HG03342 (cell line): ENCODE results near the gene SYNGAP1.

Experiments used
- ATAC-seq: cut with Tn5 transposase; IDR thresholded peaks from one replicate; pipeline ENCODE4 v1.9.1; 2021; ENCODE audit warnings: mild to moderate bottlenecking, moderate library complexity; ENCODE audit not compliant: unreplicated experiment

SYNGAP1 gene

DNA sequence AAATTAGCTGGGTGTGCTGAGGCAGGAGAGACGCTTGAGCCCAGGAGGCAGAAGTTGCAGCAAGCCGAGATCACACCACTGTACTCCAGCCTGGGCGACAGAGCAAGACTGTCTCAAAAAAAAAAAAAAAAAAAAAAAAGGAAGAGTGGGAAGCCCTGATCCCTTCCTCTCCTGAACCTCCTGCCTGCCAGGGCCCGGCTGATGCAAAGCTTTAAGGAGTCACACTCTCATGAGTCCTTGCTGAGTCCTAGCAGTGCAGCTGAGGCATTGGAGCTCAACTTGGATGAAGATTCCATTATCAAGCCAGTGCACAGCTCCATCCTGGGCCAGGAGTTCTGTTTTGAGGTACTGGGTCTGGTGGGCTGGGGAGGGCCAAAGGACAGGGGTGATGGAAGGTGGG is 15.1 kb downstream of the SYNGAP1 start:
- ATAC-seq: no peak

DNA sequence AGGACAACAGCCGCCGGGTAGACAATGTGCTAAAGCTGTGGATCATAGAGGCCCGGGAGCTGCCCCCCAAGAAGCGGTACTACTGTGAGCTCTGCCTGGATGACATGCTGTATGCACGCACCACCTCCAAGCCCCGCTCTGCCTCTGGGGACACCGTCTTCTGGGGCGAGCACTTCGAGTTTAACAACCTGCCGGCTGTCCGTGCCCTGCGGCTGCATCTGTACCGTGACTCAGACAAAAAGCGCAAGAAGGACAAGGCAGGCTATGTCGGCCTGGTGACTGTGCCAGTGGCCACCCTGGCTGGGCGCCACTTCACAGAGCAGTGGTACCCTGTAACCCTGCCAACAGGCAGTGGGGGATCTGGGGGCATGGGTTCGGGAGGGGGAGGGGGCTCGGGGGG is 17.8 kb downstream of the SYNGAP1 start:
- ATAC-seq: no peak

DNA sequence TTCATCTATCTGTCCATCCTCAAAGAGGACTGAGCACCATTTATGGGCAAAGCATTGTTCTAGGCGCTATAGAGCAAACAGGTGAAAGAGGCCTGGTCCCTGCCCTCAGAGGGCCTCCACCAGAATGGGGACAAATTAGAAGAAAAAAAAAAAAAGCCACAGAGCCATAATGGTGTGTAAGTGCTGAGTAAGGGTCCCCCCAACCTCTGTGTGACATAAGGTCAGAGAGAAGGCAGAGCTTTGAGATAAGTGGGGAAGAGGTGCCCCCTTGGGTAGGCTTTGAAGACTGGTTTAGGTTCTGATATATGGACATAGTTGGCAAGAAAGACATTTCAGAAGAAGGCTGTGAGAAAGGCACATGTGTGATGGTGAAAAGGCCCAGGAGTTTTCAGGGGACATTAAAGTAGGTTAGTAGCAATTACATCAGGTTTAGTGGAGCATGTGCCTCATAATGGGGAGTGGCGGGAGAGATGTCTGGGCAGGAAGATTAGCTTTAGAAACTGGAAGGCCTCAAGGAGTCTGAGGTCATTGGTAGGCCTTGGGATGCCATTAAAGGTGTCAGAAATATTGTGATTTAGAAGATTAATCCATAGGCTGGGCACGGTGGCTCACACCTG is 19.2 kb downstream of the SYNGAP1 start:
- ATAC-seq: no peak

DNA sequence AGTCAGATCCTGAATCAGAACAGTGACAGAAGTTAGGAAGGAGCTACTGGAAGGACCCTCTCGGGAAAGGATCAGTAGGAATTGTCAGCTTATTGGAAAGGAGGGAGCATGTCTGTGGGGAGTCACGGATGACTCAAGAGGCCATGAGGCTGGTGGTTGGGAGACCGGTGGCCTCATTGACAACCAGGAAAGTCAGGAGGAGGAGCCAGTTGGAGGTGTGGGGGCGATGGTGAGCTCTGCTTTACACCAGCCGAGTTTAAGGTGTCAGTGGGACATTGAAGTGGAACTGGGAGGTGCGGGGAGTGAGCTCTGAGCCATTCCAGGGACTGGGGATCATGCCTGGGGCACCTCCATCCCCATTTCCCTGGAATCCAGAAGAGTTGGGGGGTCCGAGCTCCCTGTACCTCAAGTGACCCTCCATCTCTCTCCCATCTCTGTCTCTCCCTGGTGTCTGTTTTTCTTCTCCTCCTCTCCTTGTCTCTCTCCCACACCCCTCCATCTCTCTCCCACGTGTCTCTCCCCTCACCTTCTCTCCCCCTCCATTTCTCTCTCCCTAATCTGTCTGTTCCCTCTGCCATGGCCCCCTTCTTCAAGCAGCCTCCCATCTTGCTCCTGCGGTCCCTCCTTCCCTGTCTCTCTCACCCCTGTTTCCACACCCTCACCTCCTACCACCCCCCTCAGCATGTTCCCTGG is 20.2 kb downstream of the SYNGAP1 start:
- no peak for ATAC-seq

DNA sequence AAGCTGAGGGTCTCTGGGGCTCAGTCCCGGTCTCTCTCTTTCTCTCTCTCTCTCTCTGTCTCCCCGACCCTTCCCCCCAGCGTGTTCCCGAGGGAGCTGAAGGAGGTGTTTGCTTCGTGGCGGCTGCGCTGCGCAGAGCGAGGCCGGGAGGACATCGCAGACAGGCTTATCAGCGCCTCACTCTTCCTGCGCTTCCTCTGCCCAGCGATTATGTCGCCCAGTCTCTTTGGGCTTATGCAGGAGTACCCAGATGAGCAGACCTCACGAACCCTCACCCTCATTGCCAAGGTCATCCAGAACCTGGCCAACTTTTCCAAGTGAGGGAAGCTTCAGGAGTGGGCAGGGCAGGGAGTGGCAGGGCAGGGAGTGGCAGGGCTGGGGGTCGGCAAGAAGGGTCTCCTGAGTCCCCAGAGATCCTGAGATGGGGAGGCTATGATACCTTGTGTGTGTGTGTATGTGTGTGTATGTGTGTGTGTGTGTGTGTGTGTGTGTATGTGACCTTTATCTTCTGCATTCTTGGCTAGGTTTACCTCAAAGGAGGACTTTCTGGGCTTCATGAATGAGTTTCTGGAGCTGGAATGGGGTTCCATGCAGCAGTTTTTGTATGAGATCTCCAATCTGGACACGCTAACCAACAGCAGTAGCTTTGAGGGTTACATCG is 20.9 kb downstream of the SYNGAP1 start:
- ATAC-seq: no peak

DNA sequence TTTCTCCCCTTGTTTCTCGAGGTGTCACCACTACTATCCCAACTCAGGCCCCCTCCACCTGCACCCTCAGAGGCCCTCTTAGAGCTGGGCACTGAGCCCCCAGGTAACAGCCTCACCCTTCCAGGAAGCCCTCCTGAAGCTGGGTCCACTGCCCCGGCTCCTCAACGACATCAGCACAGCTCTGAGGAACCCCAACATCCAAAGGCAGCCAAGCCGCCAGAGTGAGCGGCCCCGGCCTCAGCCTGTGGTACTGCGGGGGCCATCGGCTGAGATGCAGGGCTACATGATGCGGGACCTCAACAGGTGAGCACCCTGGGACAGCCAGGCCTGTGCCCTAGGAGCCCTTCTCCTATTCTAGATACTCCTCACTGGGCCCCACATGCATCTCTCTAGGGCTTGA is 21.6 kb downstream of the SYNGAP1 start:
- no peak for ATAC-seq

DNA sequence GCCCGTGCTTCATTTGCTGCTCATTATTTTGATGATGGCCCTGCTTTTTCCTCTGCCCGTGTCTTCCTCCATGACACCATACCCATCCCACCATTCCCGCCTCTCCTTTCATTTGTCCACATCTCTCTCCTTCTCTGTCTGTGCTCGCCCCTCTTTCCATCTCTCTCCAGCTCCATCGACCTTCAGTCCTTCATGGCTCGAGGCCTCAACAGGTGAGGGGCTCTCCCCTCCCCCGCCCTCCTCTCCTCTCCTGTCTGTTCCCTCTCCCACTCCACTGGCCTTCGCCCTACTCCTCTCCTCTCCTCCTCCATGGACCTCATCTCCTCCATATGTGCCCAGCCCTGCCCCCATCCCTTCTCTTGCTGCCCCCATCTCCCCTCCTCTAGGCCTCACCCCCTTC is 22.4 kb downstream of the SYNGAP1 start:
- ATAC-seq: no peak

DNA sequence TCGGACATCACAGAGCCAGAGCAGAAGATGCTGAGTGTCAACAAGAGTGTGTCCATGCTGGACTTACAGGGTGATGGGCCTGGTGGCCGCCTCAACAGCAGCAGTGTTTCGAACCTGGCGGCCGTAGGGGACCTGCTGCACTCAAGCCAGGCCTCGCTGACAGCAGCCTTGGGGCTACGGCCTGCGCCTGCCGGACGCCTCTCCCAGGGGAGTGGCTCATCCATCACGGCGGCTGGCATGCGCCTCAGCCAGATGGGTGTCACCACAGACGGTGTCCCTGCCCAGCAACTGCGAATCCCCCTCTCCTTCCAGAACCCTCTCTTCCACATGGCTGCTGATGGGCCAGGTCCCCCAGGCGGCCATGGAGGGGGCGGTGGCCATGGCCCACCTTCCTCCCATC is 23.2 kb downstream of the SYNGAP1 start:
- no peak for ATAC-seq

DNA sequence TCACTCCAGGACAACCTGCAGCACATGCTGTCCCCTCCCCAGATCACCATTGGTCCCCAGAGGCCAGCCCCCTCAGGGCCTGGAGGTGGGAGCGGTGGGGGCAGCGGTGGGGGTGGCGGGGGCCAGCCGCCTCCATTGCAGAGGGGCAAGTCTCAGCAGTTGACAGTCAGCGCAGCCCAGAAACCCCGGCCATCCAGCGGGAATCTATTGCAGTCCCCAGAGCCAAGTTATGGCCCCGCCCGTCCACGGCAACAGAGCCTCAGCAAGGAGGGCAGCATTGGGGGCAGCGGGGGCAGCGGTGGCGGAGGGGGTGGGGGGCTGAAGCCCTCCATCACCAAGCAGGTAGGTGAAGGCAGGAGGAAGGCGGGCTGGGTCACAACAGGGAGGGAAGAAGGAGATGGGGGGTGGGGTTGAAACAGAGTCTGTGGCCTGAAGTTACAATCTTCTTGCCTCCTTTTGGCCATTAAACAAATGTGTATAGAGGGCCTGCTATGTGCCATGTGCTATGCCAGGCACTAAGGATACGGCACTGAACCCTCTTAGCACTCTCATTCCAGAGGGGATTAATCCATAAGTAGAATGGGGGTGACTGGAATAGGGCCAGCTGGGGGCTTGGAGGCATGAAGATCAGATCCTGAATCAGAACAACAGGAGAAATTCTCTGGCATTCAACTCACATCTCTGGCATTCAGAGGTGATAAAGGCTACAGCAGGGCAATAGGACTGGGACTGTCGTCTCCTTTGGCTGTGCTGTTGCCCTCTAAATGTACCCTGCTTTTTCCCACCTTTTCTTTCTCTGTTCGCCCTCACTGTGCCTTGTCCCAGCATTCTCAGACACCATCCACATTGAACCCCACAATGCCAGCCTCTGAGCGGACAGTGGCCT is 24.0 kb downstream of the SYNGAP1 start:
- ATAC-seq: no peak

DNA sequence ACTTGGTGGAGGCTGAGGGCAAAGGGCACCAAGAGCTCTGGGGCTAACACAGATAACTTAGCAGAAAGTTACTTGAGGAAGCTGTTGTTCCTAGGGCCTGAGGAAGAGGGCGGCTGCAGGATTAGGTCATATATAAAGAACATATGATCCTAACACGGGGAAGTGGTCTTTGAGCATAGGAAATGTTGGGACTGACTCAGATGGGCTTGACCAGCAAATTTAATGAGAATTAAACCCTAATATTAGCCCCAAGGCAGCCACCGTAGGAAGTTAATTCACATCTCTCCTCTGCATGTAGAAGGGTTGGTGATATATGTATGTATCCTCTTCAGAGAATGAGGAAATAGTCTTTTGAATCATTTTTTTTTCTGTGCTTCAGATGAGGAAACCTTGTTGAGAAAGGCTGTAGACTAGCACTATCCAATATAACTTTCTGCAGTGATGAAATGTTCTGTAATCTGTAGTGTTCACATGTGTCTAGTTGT is 25.3 kb downstream of the SYNGAP1 start:
- no peak for ATAC-seq

DNA sequence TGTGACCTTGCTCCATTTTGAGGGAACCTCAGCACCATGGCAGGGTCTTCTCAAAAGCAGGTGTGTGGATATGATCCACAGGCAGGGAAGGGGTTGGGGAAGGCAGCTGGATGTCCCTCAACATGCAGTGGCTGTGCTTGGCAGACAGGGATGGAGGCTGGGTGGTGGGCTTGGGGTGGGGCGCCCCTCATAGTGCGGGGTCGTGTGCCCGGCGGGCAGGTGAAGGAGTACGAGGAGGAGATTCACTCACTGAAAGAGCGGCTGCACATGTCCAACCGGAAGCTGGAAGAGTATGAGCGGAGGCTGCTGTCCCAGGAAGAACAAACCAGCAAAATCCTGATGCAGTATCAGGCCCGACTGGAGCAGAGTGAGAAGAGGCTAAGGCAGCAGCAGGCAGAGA is 26.5 kb downstream of the SYNGAP1 start:
- ATAC-seq: no peak

DNA sequence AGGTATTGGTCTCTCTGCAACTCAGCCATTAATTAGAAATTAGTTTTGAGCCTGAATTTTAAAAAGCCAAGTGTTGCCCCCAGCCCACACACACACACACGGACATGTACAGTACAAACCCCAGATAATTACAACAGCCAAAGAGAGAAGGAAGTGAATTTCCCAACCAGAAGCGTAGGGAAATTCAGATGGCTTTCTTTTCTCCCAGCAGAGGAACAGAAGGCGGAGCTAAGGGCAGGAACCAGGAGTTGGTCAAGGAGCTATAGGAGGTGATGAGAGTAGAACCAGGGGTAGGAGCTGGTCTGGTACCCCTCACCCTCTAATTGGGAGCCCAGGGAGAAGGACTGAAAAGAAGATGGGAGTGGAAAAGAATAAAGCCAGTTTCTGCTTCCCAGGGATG is 30.6 kb downstream of the SYNGAP1 start:
- no peak for ATAC-seq

DNA sequence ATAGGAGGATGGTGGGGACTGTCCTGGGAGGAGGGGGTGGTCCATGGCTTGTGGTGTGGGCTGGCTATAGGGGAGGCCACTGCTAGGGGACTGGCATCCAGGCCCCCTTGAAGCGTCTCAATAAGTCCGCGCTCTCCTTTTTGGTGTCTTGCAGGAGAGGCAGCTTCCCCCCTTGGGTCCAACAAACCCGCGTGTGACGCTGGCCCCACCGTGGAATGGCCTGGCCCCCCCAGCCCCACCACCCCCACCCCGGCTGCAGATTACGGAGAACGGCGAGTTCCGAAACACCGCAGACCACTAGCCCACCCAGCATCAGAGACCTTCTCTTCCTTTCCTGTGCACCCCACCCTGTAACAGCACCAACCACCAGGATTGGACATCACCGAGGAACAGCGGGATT is 31.7 kb downstream of the SYNGAP1 start:
- no peak for ATAC-seq

DNA sequence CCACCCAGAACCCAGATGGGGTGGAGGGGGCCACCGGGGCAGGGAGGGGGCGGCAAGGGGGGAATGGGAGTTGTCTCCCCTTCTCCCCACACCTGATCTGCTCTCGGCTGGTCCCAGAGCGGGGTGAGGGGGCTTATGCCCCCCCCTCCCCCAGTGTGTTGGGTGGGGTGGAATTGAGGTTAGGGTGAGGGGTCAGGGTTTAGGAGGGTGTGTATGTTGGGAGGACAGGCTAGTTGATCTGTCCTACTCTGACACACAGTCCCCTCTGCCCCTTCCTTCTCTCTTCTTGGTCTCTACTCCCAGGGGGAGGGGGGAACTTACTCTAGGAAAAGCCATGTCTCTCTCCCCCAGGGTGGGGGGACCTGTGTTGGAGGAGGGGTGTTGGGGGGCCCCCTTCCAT is 32.6 kb downstream of the SYNGAP1 start:
- no peak for ATAC-seq

DNA sequence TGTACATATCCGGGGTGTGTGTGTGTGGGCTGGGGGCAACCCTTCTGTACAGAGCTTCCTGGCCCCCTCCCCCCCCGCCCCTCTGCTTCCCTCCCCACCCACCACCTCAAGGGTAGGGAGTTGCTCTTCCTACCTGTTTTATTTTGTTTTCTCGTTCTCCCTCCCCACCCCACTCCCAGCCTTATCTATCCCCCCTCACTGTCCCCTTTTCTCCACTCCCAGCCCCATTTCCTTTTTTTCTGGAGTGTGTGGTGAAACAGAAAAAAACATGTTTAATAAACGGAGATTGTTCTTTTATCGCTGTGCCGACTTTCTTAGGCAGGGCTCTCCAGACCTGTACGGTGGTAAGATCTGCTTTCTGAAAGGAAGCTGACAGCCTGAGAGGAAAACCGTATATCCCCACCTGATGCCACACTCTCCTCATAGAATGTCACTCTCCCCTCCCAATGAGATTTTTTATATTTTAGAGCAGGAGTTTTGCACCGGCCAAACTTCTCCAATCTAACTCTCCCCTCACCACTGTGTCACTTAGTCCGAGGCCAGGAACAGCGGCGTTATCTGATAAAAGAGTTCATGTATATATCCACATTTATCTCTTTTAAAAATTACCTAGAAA is 33.6 kb downstream of the SYNGAP1 start:
- no peak for ATAC-seq

DNA sequence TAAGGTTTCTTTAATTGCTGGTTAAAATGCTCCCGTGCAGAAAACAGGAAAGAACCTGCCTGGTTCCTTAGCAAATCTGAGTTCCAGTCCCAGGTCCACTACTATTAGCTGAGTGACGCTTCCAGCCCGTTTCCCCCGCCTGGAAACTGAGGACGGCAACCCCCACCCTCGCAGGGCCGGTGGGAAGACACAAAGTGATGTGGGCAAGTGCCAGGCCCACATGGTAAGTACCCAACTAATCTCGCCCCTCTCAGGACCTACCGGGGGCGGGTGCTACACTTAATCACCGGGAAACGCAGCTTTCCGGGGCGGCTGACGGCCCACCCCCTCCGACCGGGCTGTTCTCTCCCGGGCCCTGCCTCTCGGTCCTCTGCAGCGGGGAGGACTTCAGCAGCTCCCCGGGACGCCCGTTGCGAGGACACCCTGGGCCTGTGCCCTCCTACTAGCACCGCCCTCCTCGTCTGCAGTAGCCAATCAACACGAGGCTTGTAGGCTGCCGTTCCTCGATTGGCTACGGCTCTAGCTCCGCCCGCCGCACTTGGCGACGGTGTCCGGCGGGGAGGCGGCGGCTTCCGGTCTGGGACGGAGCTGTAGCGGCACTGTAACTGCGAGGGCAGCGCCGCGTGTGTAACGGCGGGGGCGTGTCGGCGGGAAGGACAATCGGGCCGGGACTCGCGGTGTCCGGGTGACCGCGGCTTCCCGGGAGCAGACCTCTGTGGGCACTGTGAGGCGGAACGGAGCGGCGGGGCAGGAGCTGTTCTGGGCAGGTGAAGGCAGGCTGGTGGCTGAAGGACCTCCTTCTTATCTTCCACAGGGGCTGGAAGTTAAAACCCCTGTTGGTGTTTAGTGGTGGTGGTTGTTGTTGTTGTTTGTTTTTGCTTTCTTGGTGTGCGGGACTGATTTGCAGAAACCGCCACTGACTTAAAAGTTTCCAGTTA is 34.4 kb downstream of the SYNGAP1 start, which contains the start of gene ZBTB9:
ZBTB9 (plus strand) TSS at position 568 of the 938 bp plus-strand sequence. CDS start 525 bp downstream, outside the sequence.
- peak; percentile 98 for ATAC-seq

DNA sequence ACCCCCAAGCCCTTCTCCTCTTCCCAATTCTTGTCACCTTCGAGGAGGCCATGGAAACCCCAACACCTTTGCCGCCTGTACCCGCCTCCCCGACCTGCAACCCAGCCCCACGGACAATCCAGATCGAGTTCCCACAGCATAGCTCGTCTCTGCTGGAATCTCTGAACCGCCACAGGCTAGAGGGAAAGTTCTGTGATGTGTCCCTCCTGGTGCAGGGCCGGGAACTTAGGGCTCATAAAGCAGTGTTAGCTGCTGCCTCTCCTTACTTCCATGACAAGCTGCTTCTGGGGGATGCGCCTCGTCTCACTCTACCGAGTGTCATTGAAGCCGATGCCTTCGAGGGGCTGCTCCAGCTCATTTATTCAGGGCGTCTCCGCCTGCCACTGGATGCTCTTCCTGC is 35.2 kb downstream of the SYNGAP1 start:
- no peak for ATAC-seq

DNA sequence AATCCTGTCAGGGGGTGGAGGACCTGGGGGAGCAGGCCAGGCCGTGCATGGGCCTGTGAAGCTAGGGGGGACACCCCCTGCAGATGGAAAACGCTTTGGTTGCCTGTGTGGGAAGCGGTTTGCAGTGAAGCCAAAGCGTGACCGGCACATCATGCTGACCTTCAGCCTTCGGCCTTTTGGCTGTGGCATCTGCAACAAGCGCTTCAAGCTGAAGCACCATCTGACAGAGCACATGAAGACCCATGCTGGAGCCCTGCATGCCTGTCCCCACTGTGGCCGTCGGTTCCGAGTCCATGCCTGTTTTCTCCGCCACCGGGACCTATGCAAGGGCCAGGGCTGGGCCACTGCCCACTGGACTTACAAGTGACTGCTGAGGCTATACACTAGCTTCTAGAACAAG is 36.3 kb downstream of the SYNGAP1 start:
- no peak for ATAC-seq

DNA sequence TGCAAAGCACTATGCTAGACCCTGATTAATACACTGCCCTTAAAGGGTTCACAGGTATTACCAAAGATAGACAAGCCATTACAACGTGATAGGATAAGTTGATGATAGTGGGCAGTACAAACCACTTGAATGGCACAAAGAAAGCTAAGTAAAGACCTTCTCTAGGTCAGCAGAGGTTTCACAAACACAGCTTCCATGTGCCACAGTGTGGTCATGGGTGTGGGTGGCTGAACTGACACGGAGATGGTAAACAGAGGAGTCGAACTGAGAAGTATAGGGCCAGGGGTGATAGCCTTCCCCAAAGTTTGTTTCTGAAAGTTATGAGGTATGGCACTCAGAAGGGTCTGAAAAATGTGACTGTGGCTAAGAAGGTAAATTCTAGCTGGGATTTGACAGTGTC is 38.8 kb downstream of the SYNGAP1 start:
- ATAC-seq: no peak

DNA sequence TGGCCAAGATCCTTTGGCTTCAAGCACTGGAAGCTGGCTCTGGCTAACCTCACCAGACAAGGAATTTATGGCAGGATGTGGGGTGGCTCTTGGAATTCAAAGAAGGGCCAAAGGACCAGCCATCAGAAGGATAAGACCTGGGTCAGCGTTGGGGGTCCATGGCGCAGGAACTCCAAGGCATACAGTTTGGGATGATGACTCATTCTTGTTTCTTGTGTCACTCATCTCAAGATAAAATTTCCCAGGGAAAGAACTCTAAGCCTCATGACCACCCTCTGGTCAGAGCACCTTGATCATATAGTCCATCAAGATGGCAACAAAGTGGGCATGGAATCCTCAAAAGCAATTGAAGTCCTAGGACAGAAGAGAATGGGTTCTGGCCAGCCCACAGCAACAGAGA is 39.4 kb downstream of the SYNGAP1 start:
- ATAC-seq: no peak
